GM12864 (cell line): Measurements from ENCODE around the gene KRT71.

Experiments used
- DNase-seq: peaks from one replicate; pipeline ENCODE4 v3.0.0-alpha.2; 2011; ENCODE audit warnings: low read depth
- H3K4me3 ChIP-seq: 2 replicates; pipeline ENCODE4 v1.5.1; 2011; ENCODE audit warnings: mild to moderate bottlenecking, low read depth, low read length, control low read depth
- CTCF ChIP-seq: IDR thresholded peaks from 2 replicates; pipeline ENCODE4 v1.5.1; 2011; ENCODE audit warnings: low read depth, mild to moderate bottlenecking, moderate library complexity, low read length, control low read depth, inconsistent platforms; ENCODE audit errors: missing control alignments

Gene KRT71

DNA sequence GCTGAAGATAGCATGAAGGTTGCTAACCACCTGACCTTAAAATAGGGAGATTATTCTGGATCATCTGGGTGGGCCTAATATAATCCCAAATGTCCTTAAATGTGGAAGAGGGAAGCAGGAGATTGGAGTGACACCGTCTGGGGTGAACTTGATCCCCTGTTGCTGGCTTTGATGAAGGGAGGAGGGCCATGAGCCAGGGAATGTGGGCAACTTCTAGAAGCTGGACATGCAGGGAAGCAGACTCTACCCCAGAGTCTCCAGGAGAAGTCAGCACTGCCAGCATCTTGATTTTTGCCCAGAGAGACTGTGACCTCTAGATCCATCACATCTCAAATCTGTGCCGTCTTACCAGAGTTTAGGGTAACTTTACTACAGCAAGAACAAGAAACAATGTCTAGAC is 23.5 kb downstream of the KRT71 start:
- DNase-seq = no peak
- TF ChIP-seq CTCF = no peak
- no peak overlapping the region for H3K4me3 ChIP-seq

- no peak for TF ChIP-seq CTCF
- DNase-seq = no peak
- no peak overlapping the region for H3K4me3 ChIP-seq
Measured at GRCh38 chr12:52528641-52529143, 24.3 kb downstream of the KRT71 start.

DNA sequence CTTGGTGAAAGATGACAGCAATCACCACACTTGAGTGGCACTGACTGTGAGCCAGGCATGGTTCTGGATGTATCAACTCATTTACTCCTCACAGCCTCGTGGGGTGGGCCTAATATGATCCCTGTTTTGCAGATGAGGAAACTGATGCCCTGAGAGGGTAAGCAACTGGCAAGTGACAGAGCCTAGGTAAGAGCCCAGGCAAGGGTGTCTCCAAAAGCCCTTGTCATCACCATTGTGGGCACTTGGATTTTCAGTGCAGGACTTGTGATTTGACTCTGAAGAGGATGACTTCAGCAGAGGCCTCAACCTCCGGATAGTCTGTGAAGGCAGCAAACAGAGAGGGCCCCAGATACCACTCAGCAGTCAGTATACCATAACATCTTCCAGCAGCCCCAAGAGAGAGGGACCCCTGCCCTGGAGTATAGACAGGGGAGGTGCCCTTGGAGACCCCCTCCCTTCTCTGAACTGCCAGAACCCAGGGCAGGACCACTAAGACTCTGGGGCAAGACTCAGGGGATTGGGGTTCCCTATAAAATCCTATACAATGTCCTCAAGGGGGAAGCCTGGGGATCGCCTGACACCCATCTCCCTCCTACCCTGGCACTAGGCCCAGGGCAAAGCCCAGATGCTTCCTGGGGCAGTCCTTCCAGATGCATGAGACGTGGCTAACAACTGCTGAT is 25.7 kb downstream of the KRT71 start:
- H3K4me3 ChIP-seq = no peak overlapping the region
- no peak for TF ChIP-seq CTCF

DNA sequence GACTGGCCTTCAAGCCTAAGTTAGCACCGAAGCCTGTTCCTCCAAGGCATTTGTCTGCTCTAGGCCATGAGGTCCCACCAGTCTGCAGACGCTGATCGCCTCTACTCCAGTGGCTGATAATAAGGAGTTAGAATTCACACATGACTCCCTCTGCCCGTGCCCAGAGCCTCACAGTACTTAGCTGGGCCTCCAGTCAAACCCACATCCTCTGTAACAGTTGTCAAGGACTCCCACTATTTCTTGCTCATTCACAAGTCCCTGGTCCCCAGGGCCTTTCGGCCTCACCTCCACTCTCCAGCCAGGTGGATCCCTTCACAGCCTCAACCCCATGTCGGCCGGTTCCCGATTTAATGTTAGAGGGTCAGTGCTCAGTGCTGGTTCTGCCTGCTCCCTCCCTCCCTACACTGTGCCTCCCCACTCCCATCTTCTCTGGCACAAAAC is 26.4 kb downstream of the KRT71 start:
- DNase-seq = no peak

More for the DNA sequence above, 25.7 kb downstream of the KRT71 start:
- no peak for DNase-seq

DNA sequence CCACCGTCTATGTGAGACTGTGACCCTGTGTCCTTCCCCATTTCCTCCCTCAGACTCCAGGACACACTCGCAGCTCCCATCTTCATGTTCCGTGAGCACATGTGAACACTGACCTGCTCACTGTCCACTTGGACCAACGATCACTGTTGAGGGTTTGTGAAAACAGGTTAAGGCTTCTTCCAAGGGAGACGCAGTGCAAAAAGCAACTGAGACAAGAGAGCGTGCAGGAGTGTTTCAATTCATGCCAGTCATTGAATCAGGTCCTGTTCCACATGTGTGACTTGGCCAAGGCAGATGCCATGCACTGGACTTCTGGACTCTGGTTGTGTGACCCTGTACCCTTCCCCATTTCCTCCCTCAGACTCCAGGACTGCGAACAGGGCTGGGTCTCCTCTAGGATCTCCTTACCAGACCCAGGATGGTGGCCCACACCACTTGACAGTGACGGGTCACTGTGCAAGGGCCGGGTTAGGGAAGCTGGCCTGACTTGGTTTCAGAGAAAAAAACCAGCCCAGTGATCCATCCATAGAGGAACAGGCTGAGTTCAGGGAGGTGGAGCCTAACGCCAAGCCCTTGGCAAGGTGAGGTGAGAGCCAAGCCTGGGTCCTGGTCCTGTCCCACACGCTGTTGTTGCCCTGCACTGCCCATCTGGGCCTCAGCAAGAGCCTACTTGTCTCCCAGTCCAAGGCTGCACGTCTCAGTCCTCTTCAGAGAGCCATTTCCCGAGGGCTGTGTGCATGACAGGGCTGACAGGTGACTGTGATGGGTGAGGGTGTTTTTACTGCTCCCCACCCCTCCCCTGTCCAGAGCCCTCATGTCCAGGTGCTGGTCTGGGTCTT is 27.1 kb downstream of the KRT71 start:
- H3K4me3 ChIP-seq = no peak overlapping the region
- no peak for TF ChIP-seq CTCF
- no peak for DNase-seq

More for the DNA sequence above, 26.4 kb downstream of the KRT71 start:
- TF ChIP-seq CTCF = no peak
- H3K4me3 ChIP-seq = no peak overlapping the region

DNA sequence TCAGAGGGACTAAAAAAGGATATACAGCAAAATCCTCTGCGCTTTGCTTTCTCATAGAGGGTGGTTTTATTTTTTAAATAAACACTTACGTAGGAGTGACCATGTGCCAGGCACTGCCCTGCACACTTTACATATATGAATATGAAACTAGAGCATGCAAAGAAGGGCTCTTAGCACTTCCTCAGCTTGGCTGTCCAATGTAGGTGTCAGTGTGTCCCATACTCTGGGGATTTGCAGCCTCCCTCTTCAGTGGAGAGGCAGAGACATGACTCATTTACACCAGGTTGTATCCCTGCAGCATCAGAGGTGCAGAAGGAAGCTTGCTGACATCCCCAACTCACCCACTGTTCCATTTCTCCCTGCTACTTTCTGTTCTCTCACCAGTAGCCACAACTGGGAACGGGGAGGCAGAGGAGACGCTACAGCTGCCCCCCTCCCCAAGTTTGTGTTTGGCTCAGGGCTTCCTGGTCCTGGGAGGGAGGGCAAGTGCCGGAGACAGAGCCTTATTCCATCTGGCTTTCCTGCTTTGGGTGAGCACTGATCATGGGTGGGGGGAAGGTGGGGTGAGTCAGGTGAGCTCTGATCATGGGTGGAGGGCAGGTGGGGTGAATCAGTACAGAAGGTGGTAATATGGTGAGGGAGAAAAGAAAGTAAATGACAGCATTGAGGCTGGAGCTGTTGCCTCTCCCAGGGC is 27.9 kb downstream of the KRT71 start:
- no peak for DNase-seq
- H3K4me3 ChIP-seq = no peak overlapping the region
- TF ChIP-seq CTCF = no peak
